ENCODE measurements around the gene RBM3. TPM values are rescaled to one million over a fixed set of nuclear protein-coding genes. Genes with fewer than 3 reads are reported as not detected.
"Not testable (repeated sequence)": the region's sequence is repeated elsewhere in the genome, so short reads cannot be mapped to it uniquely, and the experiment has no call there.

The RBM3 gene
- total RNA-seq (2021; ENCODE audit: unreplicated experiment) (233 TPM), Bru-seq, nascent RNA (percentile 99 among the genes with signal in this experiment), BruChase-seq, experiment 1, labeled RNA remaining after a 6-hour chase (percentile 100 among the genes with signal in this experiment), BruChase-seq, experiment 2, labeled RNA remaining after a 2-hour chase (percentile 99 among the genes with signal in this experiment)
- 217 and 219 TPM in 2 replicates for polyA plus RNA-seq (2012)
- long read RNA-seq, transcript RBM3-203 (7 exons, 2,162 nt) = major isoform, 171 of 224 reads
- long read RNA-seq, partial matches to known transcripts = 7 of 224 reads
- long read RNA-seq, other reads (novel, unspliced or antisense) = 42 of 224 reads

- Histone ChIP-seq H3K79me2 (ENCODE audit: insufficient read depth, low read length) (peaks cover 27% of the 10 kb centered on the region), H3K36me3 (ENCODE audit: control insufficient read depth in 1 of 2, insufficient read depth in 2 of 2, low read length in 2 of 2) (peaks cover 22 to 34% of the 10 kb centered on the region in 2 experiments; a peak in 3 of 4 replicates), H3K4me3 (replicated peaks in 1 of 2; ENCODE audit: low read depth in 1 of 2, low read length in 2 of 2) (peak within 1 kb of the TSS; percentile 84 to 90), H3K27me3 (ENCODE audit: insufficient read depth, low read length) (no peaks in the 10 kb centered on the region), H2AFZ (ENCODE audit: low read depth, low read length, poor library complexity, severe bottlenecking) (no peak within 1 kb of the TSS), H3K9me3 (ENCODE audit: control insufficient read depth in 1 of 2, insufficient read depth in 1 of 2, low read depth in 1 of 2, low read length in 2 of 2) (no peaks in the 10 kb centered on the region), H3K27ac (ENCODE audit: low read depth, low read length) (peak within 1 kb of the TSS; percentile 95), H3K4me1 (ENCODE audit: control insufficient read depth in 1 of 2, insufficient read depth in 2 of 2, low read length in 2 of 2) (peaks cover 5 to 14% of the 10 kb centered on the region in 2 experiments), H4K20me1 (ENCODE audit: insufficient read depth) (no peaks in the 10 kb centered on the region), H3K9ac (ENCODE audit: low read length) (peak within 1 kb of the TSS; percentile 98), H3K9me2 (ENCODE audit: insufficient read depth) (no peaks in the 10 kb centered on the region), H3K4me2 (ENCODE audit: low read length) (peak within 1 kb of the TSS; percentile 82)
- DNase-seq (ENCODE audit: low read depth, low spot score) (peak; percentile 77), ATAC-seq (peak; percentile 96)
- TF ChIP-seq RAD21 (IDR thresholded peaks at IDR 0.05; ENCODE audit: low read depth) (no peak), EZH2 (IDR thresholded peaks at IDR 0.05) (no peak), YY1 (IDR thresholded peaks at IDR 0.05; ENCODE audit: extremely low read depth, insufficient replicate concordance, low read depth, low read length) (peak; percentile 91), POLR2AphosphoS5 (IDR thresholded peaks at IDR 0.05; ENCODE audit: low read depth, low read length) (peak; percentile 81), CTCF (IDR thresholded peaks at IDR 0.05 in 2 of 3, conservative IDR thresholded peaks at IDR 0.05 in 1 of 3; ENCODE audit: borderline replicate concordance in 1 of 3, insufficient read depth in 1 of 3, low read depth in 2 of 3, low read length in 2 of 3) (peak in 2 of 3 experiments; percentile 23 to 26; a peak in 2 of 6 replicates), ZNF274 (IDR thresholded peaks at IDR 0.05; ENCODE audit: low read depth, low read length) (no peak), POLR2A (IDR thresholded peaks at IDR 0.05; ENCODE audit: borderline replicate concordance, extremely low read depth, insufficient read depth, insufficient read length) (peak; percentile 34), TCF7L2 (IDR thresholded peaks at IDR 0.05; ENCODE audit: borderline replicate concordance, extremely low read depth, insufficient read depth, insufficient read length) (no peak)
- intact Hi-C loops (cut with micrococcal nuclease) = loop anchor here (2.0 to 10.0 kb wide), 2 partner anchors 36 to 100 kb away; partner anchors contain the start of genes FTSJ1, SLC38A5 and TBC1D25
- CTCF ChIA-PET = no interaction called here
- BruUV-seq (replicated peaks) = TSS peak; percentile 68
- RAD21 ChIA-PET (ENCODE audit: low non-redundant PET in 1 of 2, low total read pairs in 2 of 2, uncharacterized antibody in 2 of 2, unreplicated experiment in 2 of 2) = interaction anchor here in 1 of 2 experiments (0.6 kb wide), 1 partner anchor 35 kb away, joined by 3 read pairs; the partner anchor contains the start of gene TBC1D25
- POLR2A ChIA-PET = interaction anchor here (0.9 to 1.7 kb wide), 3 partner anchors 9 to 35 kb away, joined by 3 to 6 read pairs (median 4); partner anchors contain the start of gene TBC1D25
Observed at GRCh38 chrX:48574270-48575266, at the start of gene RBM3. Gene RBM3 (plus strand): TSS chrX:48574484. CDS start chrX:48575181, 697 bp downstream.

GRCh38 chrX:48525853-48526252, 48.4 kb upstream of the RBM3 start:
- CTCF ChIA-PET; H3K36me3 ChIP-seq (ENCODE audit: control insufficient read depth in 1 of 2, insufficient read depth in 2 of 2, low read length in 2 of 2); intact Hi-C loops (cut with micrococcal nuclease); H3K9me2 ChIP-seq (ENCODE audit: insufficient read depth); POLR2A ChIA-PET; RAD21 ChIA-PET (ENCODE audit: low non-redundant PET in 1 of 2, low total read pairs in 2 of 2, uncharacterized antibody in 2 of 2, unreplicated experiment in 2 of 2); DNase-seq (ENCODE audit: low read depth, low spot score); H2AFZ ChIP-seq (ENCODE audit: low read depth, low read length, poor library complexity, severe bottlenecking); ATAC-seq; H3K4me2 ChIP-seq (ENCODE audit: low read length); H4K20me1 ChIP-seq (ENCODE audit: insufficient read depth); H3K9ac ChIP-seq (ENCODE audit: low read length); H3K27me3 ChIP-seq (ENCODE audit: insufficient read depth, low read length); H3K4me3 ChIP-seq (replicated peaks in 1 of 2; ENCODE audit: low read depth in 1 of 2, low read length in 2 of 2); H3K9me3 ChIP-seq (ENCODE audit: control insufficient read depth in 1 of 2, insufficient read depth in 1 of 2, low read depth in 1 of 2, low read length in 2 of 2); H3K27ac ChIP-seq (ENCODE audit: low read depth, low read length); BruUV-seq (replicated peaks): not testable (repeated sequence)
- H3K4me1 ChIP-seq (ENCODE audit: control insufficient read depth in 1 of 2, insufficient read depth in 2 of 2, low read length in 2 of 2) = peaks cover 4 to 12% of the 10 kb centered on the region in 2 experiments; a peak in 3 of 4 replicates
- peaks cover 12% of the 10 kb centered on the region for H3K79me2 ChIP-seq (ENCODE audit: insufficient read depth, low read length)
